Activated naive CD8-positive, alpha-beta T cell treated with anti-CD3 and anti-CD28 coated beads, Interleukin-2, amount 50 U/mL, for 16 hours (primary cell): ENCODE data around the gene CETN1.

ENCODE experiments used
- DNase-seq: peaks from one replicate; pipeline ENCODE4 v3.0.0-alpha.2; 2020; ENCODE audit warnings: low read depth, low spot score

Gene CETN1

GRCh38 chr18:580154-580553 lies at the start of gene CETN1:
TSS of gene CETN1 (plus strand) at chr18:580380. CDS start at chr18:580409, 29 bp downstream.
- no peak for DNase-seq

- DNase-seq = no peak
Observed at GRCh38 chr18:532018-532417, 48.2 kb upstream of the CETN1 start.

- DNase-seq = no peak
Observed at GRCh38 chr18:532632-533031, 47.5 kb upstream of the CETN1 start.

- no peak for DNase-seq
Observed at GRCh38 chr18:533995-534601, 46.1 kb upstream of the CETN1 start.

- DNase-seq = no peak
Observed at GRCh38 chr18:543447-544078, 36.6 kb upstream of the CETN1 start.

GRCh38 chr18:549967-550366 lies 30.2 kb upstream of the CETN1 start:
- no peak for DNase-seq

- no peak for DNase-seq
Observed at GRCh38 chr18:551404-552061, 28.6 kb upstream of the CETN1 start.

- DNase-seq = no peak
Observed at GRCh38 chr18:555705-556457, 24.3 kb upstream of the CETN1 start.

- DNase-seq = no peak
Observed at GRCh38 chr18:564708-565561, 15.2 kb upstream of the CETN1 start.

GRCh38 chr18:565562-566061 lies 14.6 kb upstream of the CETN1 start:
- no peak for DNase-seq

GRCh38 chr18:567122-567521 lies 13.1 kb upstream of the CETN1 start:
- no peak for DNase-seq

- no peak for DNase-seq
Observed at GRCh38 chr18:568731-569130, 11.4 kb upstream of the CETN1 start.

GRCh38 chr18:570256-570655 lies 9.9 kb upstream of the CETN1 start:
- DNase-seq = no peak

GRCh38 chr18:570697-571096 lies 9.5 kb upstream of the CETN1 start:
- DNase-seq = no peak

- no peak for DNase-seq
Observed at GRCh38 chr18:572091-572830, 7.9 kb upstream of the CETN1 start.

- no peak for DNase-seq
Observed at GRCh38 chr18:572831-573289, 7.3 kb upstream of the CETN1 start.

- DNase-seq = no peak
Observed at GRCh38 chr18:573385-573784, 6.8 kb upstream of the CETN1 start.

GRCh38 chr18:574149-574860 lies 5.9 kb upstream of the CETN1 start:
- no peak for DNase-seq

GRCh38 chr18:574865-575645 lies 5.1 kb upstream of the CETN1 start:
- no peak for DNase-seq
